ENCODE data around the gene MYO18B.

- TF ChIP-seq REST (IDR thresholded peaks at IDR 0.05; ENCODE audit: insufficient read depth in 1 of 2, low read depth in 2 of 2, low read length in 2 of 2): no peak
- TF ChIP-seq POLR2AphosphoS5 (IDR thresholded peaks at IDR 0.05; ENCODE audit: low read depth, low read length): no peak
- no peak for TF ChIP-seq TAF1 (IDR thresholded peaks at IDR 0.05; ENCODE audit: borderline replicate concordance, insufficient read depth, low read length)
- TF ChIP-seq FOXP2 (optimal IDR thresholded peaks at IDR 0.05; ENCODE audit: borderline replicate concordance, extremely low read depth, extremely low read length, insufficient read depth): no peak
- no peak for TF ChIP-seq SIN3A (IDR thresholded peaks at IDR 0.05; ENCODE audit: borderline replicate concordance, insufficient read depth, low read length)
Measured at GRCh38 chr22:25716637-25717036, 25.4 kb upstream of the MYO18B start.

All from PFSK-1 (cell line).